ENCODE data around the gene MAST2. TPM values are rescaled to one million over a fixed set of nuclear protein-coding genes. Genes with fewer than 3 reads are reported as not detected.

MAST2 gene
- total and polyA plus RNA-seq, 9 of the 15 experiments (the other 6 are each of a cell fraction or from before 2014, with no cell fraction given): 0.73 to 32.0 (median 17.8) TPM

GRCh38 chr1:46036894-46037839 lies 233.8 kb downstream of the MAST2 start (continued):
- TF ChIP-seq MECOM (CRISPR knock-in tag; IDR thresholded peaks at IDR 0.05): no peak
- TF ChIP-seq, protein P1, sequence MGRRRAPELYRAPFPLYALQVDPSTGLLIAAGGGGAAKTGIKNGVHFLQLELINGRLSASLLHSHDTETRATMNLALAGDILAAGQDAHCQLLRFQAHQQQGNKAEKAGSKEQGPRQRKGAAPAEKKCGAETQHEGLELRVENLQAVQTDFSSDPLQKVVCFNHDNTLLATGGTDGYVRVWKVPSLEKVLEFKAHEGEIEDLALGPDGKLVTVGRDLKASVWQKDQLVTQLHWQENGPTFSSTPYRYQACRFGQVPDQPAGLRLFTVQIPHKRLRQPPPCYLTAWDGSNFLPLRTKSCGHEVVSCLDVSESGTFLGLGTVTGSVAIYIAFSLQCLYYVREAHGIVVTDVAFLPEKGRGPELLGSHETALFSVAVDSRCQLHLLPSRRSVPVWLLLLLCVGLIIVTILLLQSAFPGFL (CRISPR knock-in tag; IDR thresholded peaks at IDR 0.05): 0 out of 2 replicates have a peak, but pooled peaks have one; percentile 55
- peak; percentile 55; the same call in 1 of the 2 replicates for TF ChIP-seq HIVEP1 (CRISPR knock-in tag; IDR thresholded peaks at IDR 0.05)
- no peak for TF ChIP-seq ZNF586 (CRISPR knock-in tag; conservative IDR thresholded peaks at IDR 0.05)
- TF ChIP-seq, protein P2, sequence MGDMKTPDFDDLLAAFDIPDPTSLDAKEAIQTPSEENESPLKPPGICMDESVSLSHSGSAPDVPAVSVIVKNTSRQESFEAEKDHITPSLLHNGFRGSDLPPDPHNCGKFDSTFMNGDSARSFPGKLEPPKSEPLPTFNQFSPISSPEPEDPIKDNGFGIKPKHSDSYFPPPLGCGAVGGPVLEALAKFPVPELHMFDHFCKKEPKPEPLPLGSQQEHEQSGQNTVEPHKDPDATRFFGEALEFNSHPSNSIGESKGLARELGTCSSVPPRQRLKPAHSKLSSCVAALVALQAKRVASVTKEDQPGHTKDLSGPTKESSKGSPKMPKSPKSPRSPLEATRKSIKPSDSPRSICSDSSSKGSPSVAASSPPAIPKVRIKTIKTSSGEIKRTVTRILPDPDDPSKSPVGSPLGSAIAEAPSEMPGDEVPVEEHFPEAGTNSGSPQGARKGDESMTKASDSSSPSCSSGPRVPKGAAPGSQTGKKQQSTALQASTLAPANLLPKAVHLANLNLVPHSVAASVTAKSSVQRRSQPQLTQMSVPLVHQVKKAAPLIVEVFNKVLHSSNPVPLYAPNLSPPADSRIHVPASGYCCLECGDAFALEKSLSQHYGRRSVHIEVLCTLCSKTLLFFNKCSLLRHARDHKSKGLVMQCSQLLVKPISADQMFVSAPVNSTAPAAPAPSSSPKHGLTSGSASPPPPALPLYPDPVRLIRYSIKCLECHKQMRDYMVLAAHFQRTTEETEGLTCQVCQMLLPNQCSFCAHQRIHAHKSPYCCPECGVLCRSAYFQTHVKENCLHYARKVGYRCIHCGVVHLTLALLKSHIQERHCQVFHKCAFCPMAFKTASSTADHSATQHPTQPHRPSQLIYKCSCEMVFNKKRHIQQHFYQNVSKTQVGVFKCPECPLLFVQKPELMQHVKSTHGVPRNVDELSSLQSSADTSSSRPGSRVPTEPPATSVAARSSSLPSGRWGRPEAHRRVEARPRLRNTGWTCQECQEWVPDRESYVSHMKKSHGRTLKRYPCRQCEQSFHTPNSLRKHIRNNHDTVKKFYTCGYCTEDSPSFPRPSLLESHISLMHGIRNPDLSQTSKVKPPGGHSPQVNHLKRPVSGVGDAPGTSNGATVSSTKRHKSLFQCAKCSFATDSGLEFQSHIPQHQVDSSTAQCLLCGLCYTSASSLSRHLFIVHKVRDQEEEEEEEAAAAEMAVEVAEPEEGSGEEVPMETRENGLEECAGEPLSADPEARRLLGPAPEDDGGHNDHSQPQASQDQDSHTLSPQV (IDR thresholded peaks at IDR 0.05): no peak
- TF ChIP-seq FUS (optimal IDR thresholded peaks at IDR 0.05; ENCODE audit: low read depth, low read length): no peak
- TF ChIP-seq JUN (IDR thresholded peaks at IDR 0.05; ENCODE audit: borderline replicate concordance, low read depth, low read length): no peak
- no peak for TF ChIP-seq JUN (CRISPR knock-in tag; IDR thresholded peaks at IDR 0.05; ENCODE audit: borderline replicate concordance)
- TF ChIP-seq CHD1 (IDR thresholded peaks at IDR 0.05; ENCODE audit: low read length): no peak
- TF ChIP-seq NCOA1 (IDR thresholded peaks at IDR 0.05; ENCODE audit: low read depth): no peak
- TF ChIP-seq POLR2A (conservative IDR thresholded peaks at IDR 0.05): peak; percentile 71
- peak; percentile 45; the same call in 1 of the 2 replicates for TF ChIP-seq JUND (IDR thresholded peaks at IDR 0.05; ENCODE audit: borderline replicate concordance, low read depth, low read length)
- peak; percentile 58; the same call in 2 of the 3 replicates for TF ChIP-seq JUND (tag; IDR thresholded peaks at IDR 0.05; ENCODE audit: borderline replicate concordance, low read depth, low read length)
- TF ChIP-seq SMAD1 (IDR thresholded peaks at IDR 0.05; ENCODE audit: low read depth, low read length, partially characterized antibody): no peak
- TF ChIP-seq RFX7 (CRISPR knock-in tag; IDR thresholded peaks at IDR 0.05): no peak
- TF ChIP-seq CLOCK (CRISPR knock-in tag; IDR thresholded peaks at IDR 0.05; ENCODE audit: borderline replicate concordance): no peak
- no peak for TF ChIP-seq ZNF398 (CRISPR knock-in tag; IDR thresholded peaks at IDR 0.05)
- TF ChIP-seq ZNF174 (CRISPR knock-in tag; IDR thresholded peaks at IDR 0.05): no peak
